Psoas muscle (tissue), 8 donors: Measurements from ENCODE around the gene ERCC6L2. TPM values are rescaled to one million over a fixed set of nuclear protein-coding genes. Genes with fewer than 3 reads are reported as not detected.

Experiments
- ATAC-seq, 4 donors: fragments of 200-7000 bp; cut with Tn5 transposase; one replicate each; pipeline ENCODE4 v1.9.1; 2020; ENCODE audit warnings: moderate library complexity in 3 of 4, mild to moderate bottlenecking in 2 of 4
- DNase-seq, 2 donors: peaks; one replicate each; pipeline ENCODE4 v3.0.0-alpha.2; 2020
- H3K27ac ChIP-seq: fragments of 200-600 bp; one replicate; pipeline ENCODE4 v1.8.0; 2022
- H3K27me3 ChIP-seq, 3 donors: fragments of 200-600 bp in 1 of 3; one replicate each; pipeline versions ENCODE4 v1.6.1 to v1.8.0; 2013 to 2022; ENCODE audit warnings: low read length in 2 of 3, mild to moderate bottlenecking in 2 of 3, moderate library complexity in 1 of 3; ENCODE audit not compliant: insufficient read depth in 3 of 3
- H3K36me3 ChIP-seq, 2 donors: fragments of 200-600 bp in 1 of 2; one replicate each; pipeline versions ENCODE4 v1.6.1 to v1.8.0; 2013 to 2022; ENCODE audit warnings: low read depth in 1 of 2, mild to moderate bottlenecking in 1 of 2, moderate library complexity in 1 of 2; ENCODE audit not compliant: insufficient read depth in 1 of 2
- H3K4me1 ChIP-seq: fragments of 200-600 bp; one replicate; pipeline ENCODE4 v1.8.0; 2022
- H3K4me3 ChIP-seq: fragments of 200-600 bp; one replicate; pipeline ENCODE4 v1.8.0; 2022; ENCODE audit warnings: mild to moderate bottlenecking
- H3K9me3 ChIP-seq: fragments of 200-600 bp; one replicate; pipeline ENCODE4 v1.8.0; 2022
- CTCF ChIP-seq: fragments of 200-600 bp; IDR thresholded peaks from one replicate; pipeline ENCODE4 v1.8.0; 2022; ENCODE audit warnings: antibody characterized with exemption
- WGBS, 3 donors: extraction: QIAGEN DNeasy Blood & Tissue Kit; methylation state at CpG; one replicate each; pipeline versions ENCODE4 v1.1.6 to v1.1.7; 2013; 5-methylcytosine and 5-hydroxymethylcytosine counted together
- intact Hi-C, 2 donors: fragments of 100-400 bp; cut with DNase I; formaldehyde crosslinking; loops; one replicate each; pipeline versions ENCODE4 v1.11.0 to v1.14.2; 2022
- long read RNA-seq, 2 donors: library from polyadenylated mRNA; unstranded; transcript quantifications; one replicate each; pipeline ENCODE4 v2.0.0, GENCODE V29; 2021
- polyA plus RNA-seq, 3 donors: library from polyadenylated mRNA; stranded (reverse); fragments of 200-250 nt; gene quantifications; one replicate each; pipeline ENCODE4 v1.2.3, GENCODE V29; 2013
- total RNA-seq, 4 donors: library from RNA; stranded (reverse); fragmentation: NEBNext Ultra II Directional in 2 of 4; extraction: Animal tissue kit (Norgen Biotek cat#: 25700) in 2 of 4; gene quantifications; one replicate each; pipeline versions ENCODE4 v1.2.1 to v1.2.4, GENCODE V29; 2021 to 2023
- donor health status: healthy with polysubstance abuse.
- donor health status: DM: no; HTN: no; CAD: no; lungs with moderate emphysema.
- donor health status: Bipolar disorder and iron deficiency.
- donor health status: healthy.
- donor health status: DM: yes; HTN: yes; CAD: no.
- donor health status: DM: no; HTN: no; CAD: no.
- donor health status: DM: no; HTN: no; CAD: no.
- donor health status: DM: yes; HTN: yes; CAD: no.

ERCC6L2 gene
- total RNA-seq (10 to 100 TPM; 19.8 to 27.1 (median 20.6) TPM), polyA plus RNA-seq (10 to 100 TPM in 1 of 3 donors, 1 to 10 TPM in 2; 6.9 to 10.7 (median 8.0) TPM)
- long read RNA-seq, donor 1, partial matches to known transcripts, result 0 of 7 reads
- long read RNA-seq, donor 1, other reads (novel, unspliced or antisense), result 7 of 7 reads
- long read RNA-seq, donor 2, partial matches to known transcripts, result 4 of 18 reads
- long read RNA-seq, donor 2, other reads (novel, unspliced or antisense), result 14 of 18 reads

- Histone ChIP-seq H3K27ac (peak within 1 kb of the TSS; percentile 100), H3K27me3 (no peaks in the 10 kb centered on the region), H3K4me3 (no peak within 1 kb of the TSS), H3K9me3 (no peaks in the 10 kb centered on the region), H3K36me3 (peaks cover 0 to 3% of the 10 kb centered on the region in 2 donors), H3K4me1 (peaks cover 22% of the 10 kb centered on the region)
- DNase-seq, result peak; percentile 94 to 96
- TF ChIP-seq CTCF, result no peak
- peak; percentile 96 to 97 (median 97) for ATAC-seq
- 0% methylated on average over 69 to 74 of the region's 74 CpGs for WGBS, 3 donors
- intact Hi-C loops, result loop anchor here in 1 of 2 donors (1.0 to 10.0 kb wide), 2 partner anchors 369 to 561 kb away; partner anchors contain the start of gene FANCC
Observed at GRCh38 chr9:95875305-95876137, at the start of gene ERCC6L2. Gene ERCC6L2, plus strand, starts transcription at chr9:95875691. Its CDS starts 348 bp downstream, at chr9:95876039.

- H3K4me1 ChIP-seq, result no peaks in the 10 kb centered on the region
- ATAC-seq (no peak), DNase-seq (no peak)
- WGBS, 3 donors, result 83 to 85% (median 84%) methylated on average over 8 of the region's 8 CpGs
- no peak for TF ChIP-seq CTCF
- intact Hi-C loops, result no loop called here
- H3K9me3 ChIP-seq, result no peaks in the 10 kb centered on the region
- H3K27ac ChIP-seq, result no peak overlapping the region
- H3K36me3 ChIP-seq, result no peaks in the 10 kb centered on the region
- H3K27me3 ChIP-seq, result no peaks in the 10 kb centered on the region
- no peak overlapping the region for H3K4me3 ChIP-seq
Observed at GRCh38 chr9:95826183-95826838, 49.2 kb upstream of the ERCC6L2 start.

GRCh38 chr9:95830768-95831167 is 44.7 kb upstream of the ERCC6L2 start:
- no peaks in the 10 kb centered on the region for H3K4me1 ChIP-seq
- 95 to 97% (median 97%) methylated on average over 3 of the region's 3 CpGs for WGBS, 3 donors
- H3K9me3 ChIP-seq, result no peaks in the 10 kb centered on the region
- DNase-seq, result no peak
- no peak overlapping the region for H3K4me3 ChIP-seq
- ATAC-seq, result no peak
- intact Hi-C loops, result no loop called here
- H3K27me3 ChIP-seq, result no peaks in the 10 kb centered on the region
- H3K36me3 ChIP-seq, result no peaks in the 10 kb centered on the region
- no peak for TF ChIP-seq CTCF
- H3K27ac ChIP-seq, result no peak overlapping the region

GRCh38 chr9:95831810-95832209 is 43.7 kb upstream of the ERCC6L2 start:
- Histone ChIP-seq H3K4me1 (no peaks in the 10 kb centered on the region), H3K36me3 (no peaks in the 10 kb centered on the region), H3K27me3 (no peaks in the 10 kb centered on the region), H3K27ac (no peak overlapping the region), H3K4me3 (no peak overlapping the region), H3K9me3 (no peaks in the 10 kb centered on the region)
- intact Hi-C loops, result no loop called here
- ATAC-seq, result no peak
- DNase-seq, result no peak
- no peak for TF ChIP-seq CTCF
